ENCODE measurements around the gene TRAM2. TPM values are rescaled to one million over a fixed set of nuclear protein-coding genes. Genes with fewer than 3 reads are reported as not detected.

The TRAM2 gene
- total and polyA plus RNA-seq, 9 of the 15 experiments (the other 6 are each of a cell fraction or from before 2014, with no cell fraction given) = 2.6 to 13.3 (median 8.9) TPM

- Histone ChIP-seq H2AFZ (ENCODE audit: low read depth, low read length) (no peak overlapping the region), H3K27ac (ENCODE audit: extremely low read depth, low read depth, low read length) (no peak overlapping the region), H3K27me3 (ENCODE audit: control insufficient read depth in 2 of 2, insufficient read depth in 2 of 2, low read length in 2 of 2) (no peaks in the 10 kb centered on the region), H3K4me2 (ENCODE audit: insufficient read depth, low read length) (no peak overlapping the region), H3K4me1 (replicated peaks in 1 of 2; ENCODE audit: control insufficient read depth in 2 of 2, insufficient read depth in 2 of 2, low read length in 2 of 2) (no peaks in the 10 kb centered on the region; a peak in 2 of 5 replicates), H3K36me3 (ENCODE audit: control insufficient read depth, insufficient read depth, low read length) (peaks cover 9% of the 10 kb centered on the region; the same call in 1 of the 3 replicates), H3K79me2 (ENCODE audit: control insufficient read depth, insufficient read depth, low read length) (no peaks in the 10 kb centered on the region), H3K9me1 (ENCODE audit: control insufficient read depth, insufficient read depth, low read length) (no peaks in the 10 kb centered on the region), H4K20me1 (replicated peaks; ENCODE audit: control insufficient read depth, insufficient read depth, low read length) (no peaks in the 10 kb centered on the region), H3K9ac (ENCODE audit: insufficient read depth in 1 of 2, low read depth in 2 of 2, low read length in 2 of 2) (no peak overlapping the region), H3K9me3 (replicated peaks; ENCODE audit: control insufficient read depth, insufficient read depth, low read depth, low read length) (no peaks in the 10 kb centered on the region), H3K4me3 (no peak overlapping the region)
- POLR2A ChIA-PET = no interaction called here
- intact Hi-C loops (cut with micrococcal nuclease) (no loop called here), in situ Hi-C loops (cut with MboI) (no loop called here)
- 50% methylated on average over 2 of the region's 2 CpGs for WGBS (ENCODE audit: insufficient coverage, low coverage, missing lambda C conversion rate)
- TF ChIP-seq TEAD1 (CRISPR knock-in tag; IDR thresholded peaks at IDR 0.05) (no peak), ZBTB33 (CRISPR knock-in tag; IDR thresholded peaks at IDR 0.05) (no peak), PBX2 (CRISPR knock-in tag; IDR thresholded peaks at IDR 0.05; ENCODE audit: low read depth) (no peak), PBX2 (tag; conservative IDR thresholded peaks at IDR 0.05; ENCODE audit: low read depth) (no peak), SMAD3 (CRISPR knock-in tag; conservative IDR thresholded peaks at IDR 0.05) (no peak), ETV6 (IDR thresholded peaks at IDR 0.05; ENCODE audit: borderline replicate concordance in 1 of 2, low read depth in 2 of 2, low read length in 1 of 2) (no peak), ETV6 (CRISPR knock-in tag; IDR thresholded peaks at IDR 0.05; ENCODE audit: borderline replicate concordance) (no peak), SMARCA4 (IDR thresholded peaks at IDR 0.05) (no peak), NR1H2 (CRISPR knock-in tag; IDR thresholded peaks at IDR 0.05) (no peak), ZNF263 (CRISPR knock-in tag; IDR thresholded peaks at IDR 0.05; ENCODE audit: borderline replicate concordance) (no peak), E2F4 (CRISPR knock-in tag; IDR thresholded peaks at IDR 0.05; ENCODE audit: low read depth) (no peak), ZNF449 (CRISPR knock-in tag; IDR thresholded peaks at IDR 0.05) (no peak), NCOA6 (IDR thresholded peaks at IDR 0.05) (no peak), MIER1 (IDR thresholded peaks at IDR 0.05; ENCODE audit: low read depth) (no peak)
- CTCF ChIA-PET (ENCODE audit: low intra/inter-chr PET ratio) = no interaction called here
- no peak for ATAC-seq
- FAIRE-seq = no peak
- no peak for DNase-seq (ENCODE audit: extremely low read depth in 1 of 4, low spot score in 3 of 4)
- no TSS peak for BruUV-seq (replicated peaks)
Observed at GRCh38 chr6:52532457-52532856, 44.4 kb downstream of the TRAM2 start.
